ENCODE data around the gene GATAD2A.
A peak's percentile ranks its signal among the peaks of the same experiment; 100 is the strongest.

GATAD2A gene

GRCh38 chr19:19507354-19507753 is 101.9 kb downstream of the GATAD2A start:
- Histone ChIP-seq H3K36me3 (peaks cover 62% of the 10 kb centered on the region), H3K27ac (no peak overlapping the region), H3K9me3 (no peaks in the 10 kb centered on the region), H3K4me3 (ENCODE audit: low read depth in 1 of 2, low read length in 1 of 2) (no peak overlapping the region), H3K4me1 (ENCODE audit: control insufficient read depth in 1 of 2, insufficient read depth in 1 of 2, low read depth in 1 of 2, low read length in 1 of 2) (no peaks in the 10 kb centered on the region), H3K27me3 (no peaks in the 10 kb centered on the region)
- TF ChIP-seq CTCF (IDR thresholded peaks at IDR 0.05) = no peak

- Histone ChIP-seq H3K9me3 (no peaks in the 10 kb centered on the region), H3K27me3 (no peaks in the 10 kb centered on the region), H3K4me3 (ENCODE audit: low read depth in 1 of 2, low read length in 1 of 2) (no peak overlapping the region), H3K4me1 (ENCODE audit: control insufficient read depth in 1 of 2, insufficient read depth in 1 of 2, low read depth in 1 of 2, low read length in 1 of 2) (no peaks in the 10 kb centered on the region), H3K36me3 (peaks cover 53% of the 10 kb centered on the region), H3K27ac (no peak overlapping the region)
- no peak for TF ChIP-seq CTCF (IDR thresholded peaks at IDR 0.05)
Observed at GRCh38 chr19:19508217-19508616, 102.7 kb downstream of the GATAD2A start.

GRCh38 chr19:19510432-19510831 is 105.0 kb downstream of the GATAD2A start:
- peaks cover 31% of the 10 kb centered on the region for H3K36me3 ChIP-seq
- TF ChIP-seq CTCF (IDR thresholded peaks at IDR 0.05) = no peak
- no peak overlapping the region for H3K4me3 ChIP-seq (ENCODE audit: low read depth in 1 of 2, low read length in 1 of 2)
- peaks cover 5% of the 10 kb centered on the region for H3K27me3 ChIP-seq
- H3K27ac ChIP-seq = no peak overlapping the region
- H3K9me3 ChIP-seq = no peaks in the 10 kb centered on the region
- peaks cover 1 to 2% of the 10 kb centered on the region in 2 experiments for H3K4me1 ChIP-seq (ENCODE audit: control insufficient read depth in 1 of 2, insufficient read depth in 1 of 2, low read depth in 1 of 2, low read length in 1 of 2)

GRCh38 chr19:19513682-19514081 is 108.2 kb downstream of the GATAD2A start:
- no peaks in the 10 kb centered on the region for H3K36me3 ChIP-seq
- TF ChIP-seq CTCF (IDR thresholded peaks at IDR 0.05) = no peak
- H3K4me3 ChIP-seq (ENCODE audit: low read depth in 1 of 2, low read length in 1 of 2) = no peak overlapping the region

GRCh38 chr19:19514215-19514657 is 108.8 kb downstream of the GATAD2A start:
- Histone ChIP-seq H3K9me3 (no peaks in the 10 kb centered on the region), H3K27ac (no peak overlapping the region), H3K4me3 (ENCODE audit: low read depth in 1 of 2, low read length in 1 of 2) (peak overlapping the region in 1 of 2 experiments; percentile 42), H3K36me3 (no peaks in the 10 kb centered on the region), H3K27me3 (peaks cover 5% of the 10 kb centered on the region), H3K4me1 (ENCODE audit: control insufficient read depth in 1 of 2, insufficient read depth in 1 of 2, low read depth in 1 of 2, low read length in 1 of 2) (peaks cover 12% of the 10 kb centered on the region in 2 experiments)
- TF ChIP-seq CTCF (IDR thresholded peaks at IDR 0.05) = no peak

More at GRCh38 chr19:19513682-19514081, 108.2 kb downstream of the GATAD2A start:
- H3K4me1 ChIP-seq (ENCODE audit: control insufficient read depth in 1 of 2, insufficient read depth in 1 of 2, low read depth in 1 of 2, low read length in 1 of 2) = peaks cover 12% of the 10 kb centered on the region in 2 experiments
- no peaks in the 10 kb centered on the region for H3K9me3 ChIP-seq
- H3K27me3 ChIP-seq = peaks cover 5% of the 10 kb centered on the region
- H3K27ac ChIP-seq = no peak overlapping the region

Measured in neutrophil (primary cell).